Heart left ventricle (tissue), 13 donors: Measurements from ENCODE around the gene GRIK1.

Experiments used
- POLR2A ChIP-seq, 2 donors: fragments of 450-650 bp; IDR thresholded peaks; one replicate each; pipeline ENCODE4 v1.6.1; 2017; ENCODE audit warnings: antibody characterized with exemption in 2 of 2, mild to moderate bottlenecking in 2 of 2, moderate library complexity in 2 of 2
- TF ChIP-seq, protein P1 (sequence below), 12 donors: fragments of 200-600 bp; sonication (generic) in 4 of 12; IDR thresholded peaks; one replicate each; pipeline versions ENCODE4 v1.5.0 to v1.8.0; 2018 to 2022; ENCODE audit warnings: antibody characterized with exemption in 12 of 12, mild to moderate bottlenecking in 5 of 12
- donor health status: ischemic (EF 13 %, LVEDD 7.1; RV severe dilation, severe dysfunction).
- donor health status: DM: no; HTN: yes; CAD: no.
- donor health status: DM: no; HTN: no; CAD: no.
- donor health status: ischemic (EF 25% LVEDD 6.9; RV normal size, moderate dysfunction).
- donor health status: ischemic (EF 25% LVEDD 5.7; RV mildly dilated, moderate dysfunction).
- donor health status: ischemic (EF 35%, LVEDD 5.7; RV mildly dilated, moderate dysfunction).
- donor health status: nonischemic (EF 11% LVEDD 7.7; RV severe dilation, severe dysfunction).
- donor health status: DM: yes; HTN: yes; CAD: no.
- donor health status: PGD.
- donor health status: ischemic (EF 29% LVEDD 5.4; RV normal size, mild dysfunction).
- donor health status: nonischemic (EF 23%, LVEDD 6.1; RV moderate dilation, normal function).

DNA sequence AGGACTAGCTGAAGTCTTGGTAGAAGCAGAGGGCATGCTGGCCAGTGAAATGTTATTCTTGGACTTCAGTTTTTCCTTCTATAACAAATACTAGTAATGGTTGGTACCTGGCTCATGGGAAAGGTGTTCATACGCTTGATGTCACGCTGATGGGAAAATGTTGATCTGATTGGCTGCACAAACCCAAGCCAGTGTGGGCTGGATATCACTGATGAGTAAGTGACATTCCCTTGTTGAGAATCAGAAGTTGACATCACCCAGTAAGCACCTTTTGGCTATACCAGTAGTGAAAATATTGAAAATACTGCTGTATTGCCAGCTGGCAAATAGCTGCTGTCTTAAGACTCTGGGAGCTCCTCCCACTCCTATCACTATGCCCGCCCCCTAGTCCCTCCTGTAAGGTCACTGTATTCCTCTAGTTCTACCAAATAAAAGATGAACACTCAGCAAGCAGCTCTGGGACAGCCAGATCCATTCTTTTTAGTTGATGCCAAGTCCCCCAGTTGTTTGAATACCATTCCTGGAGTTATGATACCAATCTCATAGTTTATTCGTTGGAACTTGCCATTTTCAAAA, 168.2 kb downstream of the GRIK1 start:
- TF ChIP-seq, protein P1, sequence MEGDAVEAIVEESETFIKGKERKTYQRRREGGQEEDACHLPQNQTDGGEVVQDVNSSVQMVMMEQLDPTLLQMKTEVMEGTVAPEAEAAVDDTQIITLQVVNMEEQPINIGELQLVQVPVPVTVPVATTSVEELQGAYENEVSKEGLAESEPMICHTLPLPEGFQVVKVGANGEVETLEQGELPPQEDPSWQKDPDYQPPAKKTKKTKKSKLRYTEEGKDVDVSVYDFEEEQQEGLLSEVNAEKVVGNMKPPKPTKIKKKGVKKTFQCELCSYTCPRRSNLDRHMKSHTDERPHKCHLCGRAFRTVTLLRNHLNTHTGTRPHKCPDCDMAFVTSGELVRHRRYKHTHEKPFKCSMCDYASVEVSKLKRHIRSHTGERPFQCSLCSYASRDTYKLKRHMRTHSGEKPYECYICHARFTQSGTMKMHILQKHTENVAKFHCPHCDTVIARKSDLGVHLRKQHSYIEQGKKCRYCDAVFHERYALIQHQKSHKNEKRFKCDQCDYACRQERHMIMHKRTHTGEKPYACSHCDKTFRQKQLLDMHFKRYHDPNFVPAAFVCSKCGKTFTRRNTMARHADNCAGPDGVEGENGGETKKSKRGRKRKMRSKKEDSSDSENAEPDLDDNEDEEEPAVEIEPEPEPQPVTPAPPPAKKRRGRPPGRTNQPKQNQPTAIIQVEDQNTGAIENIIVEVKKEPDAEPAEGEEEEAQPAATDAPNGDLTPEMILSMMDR (IDR thresholded peaks at IDR 0.05) = no peak
- no peak for TF ChIP-seq POLR2A (IDR thresholded peaks at IDR 0.05)
